Transverse colon (tissue), 4 donors: ENCODE data around the gene DGLUCY. TPM values are rescaled to one million over a fixed set of nuclear protein-coding genes. Genes with fewer than 3 reads are reported as not detected.

Experiments used
- DNase-seq: peaks from one replicate; pipeline ENCODE4 v3.0.0-alpha.2; 2019
- H3K27ac ChIP-seq, 4 donors: fragments of 200-600 bp; sonication (generic); 2 replicates each; pipeline ENCODE4 v1.5.1; 2016 to 2018; ENCODE audit warnings: inconsistent platforms in 4 of 4
- H3K27me3 ChIP-seq: fragments of 200-600 bp; sonication (generic); 2 replicates; pipeline ENCODE4 v1.5.1; 2017; ENCODE audit warnings: inconsistent platforms
- H3K36me3 ChIP-seq, 4 donors: fragments of 200-600 bp; sonication (generic); 2 replicates each; pipeline ENCODE4 v1.5.1; 2017 to 2019; ENCODE audit warnings: inconsistent platforms in 4 of 4
- H3K4me1 ChIP-seq, 4 donors: fragments of 200-600 bp; sonication (generic); 2 replicates each; pipeline ENCODE4 v1.5.1; 2017 to 2020; ENCODE audit warnings: inconsistent platforms in 4 of 4
- H3K4me3 ChIP-seq, 4 donors: fragments of 200-600 bp; sonication (generic); 1 replicate in 1 of 4; 2 replicates in 3 of 4; pipeline versions ENCODE4 v1.5.1 to v1.6.1; 2017 to 2019; ENCODE audit warnings: inconsistent platforms in 4 of 4
- H3K9me3 ChIP-seq, 2 donors: fragments of 200-600 bp; sonication (generic); 2 replicates each; pipeline ENCODE4 v1.5.1; 2017 to 2019; ENCODE audit warnings: inconsistent platforms in 2 of 2
- CTCF ChIP-seq, 5 experiments: fragments of 200-600 bp in 3 of 5; fragments of 450-650 bp in 2 of 5; sonication (generic) in 3 of 5; IDR thresholded peaks; 1 replicate in 2 of 5; 2 replicates in 3 of 5; pipeline ENCODE4 v1.5.1; 2016 to 2017; ENCODE audit warnings: antibody characterized with exemption in 5 of 5, inconsistent platforms in 3 of 5, mild to moderate bottlenecking in 2 of 5, moderate library complexity in 1 of 5
- EP300 ChIP-seq: sonication (generic); formaldehyde crosslinking; IDR thresholded peaks from one replicate; pipeline ENCODE4 v1.6.1; 2017; ENCODE audit warnings: antibody characterized with exemption, low read depth
- POLR2A ChIP-seq: fragments of 450-650 bp; IDR thresholded peaks from one replicate; pipeline ENCODE4 v1.6.1; 2016; ENCODE audit warnings: antibody characterized with exemption, mild to moderate bottlenecking, moderate library complexity
- POLR2AphosphoS5 ChIP-seq, 3 donors: sonication (generic); formaldehyde crosslinking; IDR thresholded peaks; one replicate each; pipeline ENCODE4 v1.6.1; 2016; ENCODE audit warnings: antibody characterized with exemption in 3 of 3
- WGBS, 2 donors: methylation state at CpG; one replicate each; pipeline ENCODE4 v1.1.5; 2018; ENCODE audit warnings: low coverage in 1 of 2; 5-methylcytosine and 5-hydroxymethylcytosine counted together
- in situ Hi-C, 4 donors: fragments of 200-750 bp; cut with MboI; loops; one replicate each; pipeline versions ENCODE4 v1.15.0 to v1.15.1; 2017; ENCODE audit warnings: low sequenced_read_pairs in 3 of 4, low pct_ligation_motif_present in 1 of 4, low pct_unique_long_range_greater_than_20kb in 1 of 4
- intact Hi-C: fragments of 100-400 bp; cut with DNase I; formaldehyde crosslinking; loops from one replicate; pipeline ENCODE4 v1.15.1; 2023; ENCODE audit warnings: low total_unique reads
- total RNA-seq, 4 donors: library from RNA; depleted of rRNA; stranded (reverse); fragments of >200 nt; gene quantifications; one replicate each; pipeline ENCODE4 v1.1.0, GENCODE V29; 2016

Gene DGLUCY
- total RNA-seq, 4 donors from 2014 or later: 62.1 to 229 (median 102) TPM

- WGBS, 2 donors: 42 to 52% methylated on average over 5 to 10 of the region's 10 CpGs
- Histone ChIP-seq H3K9me3 (no peaks in the 10 kb centered on the region), H3K4me3 (no peak overlapping the region), H3K36me3 (peaks cover 0 to 38% (median 13%) of the 10 kb centered on the region in 4 donors), H3K4me1 (peaks cover 4 to 30% (median 20%) of the 10 kb centered on the region in 4 donors), H3K27ac (peak overlapping the region in 1 of 4 donors; percentile 9), H3K27me3 (no peaks in the 10 kb centered on the region)
- intact Hi-C loops (loop anchor here (10.0 kb wide), 1 partner anchor 108 kb away; the partner anchor contains the start of gene RPS6KA5), in situ Hi-C loops (loop anchor here (10.0 kb wide), 3 partner anchors 112 to 278 kb away; no protein-coding TSS in a partner anchor)
- peak; percentile 89 to 92 (median 91) for TF ChIP-seq CTCF (IDR thresholded peaks at IDR 0.05)
- TF ChIP-seq POLR2AphosphoS5 (IDR thresholded peaks at IDR 0.05): no peak
- DNase-seq: peak; percentile 87
These were observed 59.4 kb downstream of the DGLUCY start for GRCh38 chr14:91173221-91173670.

GRCh38 chr14:91173904-91174303 lies 60.0 kb downstream of the DGLUCY start:
- Histone ChIP-seq H3K4me1 (peaks cover 4 to 30% (median 20%) of the 10 kb centered on the region in 4 donors), H3K9me3 (no peaks in the 10 kb centered on the region), H3K4me3 (no peak overlapping the region), H3K27me3 (no peaks in the 10 kb centered on the region), H3K36me3 (peaks cover 0 to 32% (median 14%) of the 10 kb centered on the region in 4 donors), H3K27ac (no peak overlapping the region)
- 68% methylated on average over 4 of the region's 4 CpGs; no CpG with 5 or more reads in 1 of the 2 donors for WGBS, 2 donors
- intact Hi-C loops (loop anchor here (2.0 to 10.0 kb wide), 2 partner anchors 109 to 271 kb away; partner anchors contain the start of gene RPS6KA5), in situ Hi-C loops (loop anchor here (10.0 kb wide), 3 partner anchors 111 to 279 kb away; no protein-coding TSS in a partner anchor)
- DNase-seq: no peak
- no peak for TF ChIP-seq EP300

GRCh38 chr14:91175291-91176201 lies 61.7 kb downstream of the DGLUCY start:
- TF ChIP-seq POLR2A (no peak), POLR2AphosphoS5 (IDR thresholded peaks at IDR 0.05) (no peak), EP300 (no peak), CTCF (IDR thresholded peaks at IDR 0.05) (no peak)
- Histone ChIP-seq H3K27ac (no peak overlapping the region), H3K9me3 (no peaks in the 10 kb centered on the region), H3K4me1 (peaks cover 4 to 24% (median 15%) of the 10 kb centered on the region in 4 donors), H3K4me3 (no peak overlapping the region), H3K36me3 (peaks cover 0 to 16% (median 7%) of the 10 kb centered on the region in 4 donors), H3K27me3 (no peaks in the 10 kb centered on the region)
- no peak for DNase-seq
- intact Hi-C loops (loop anchor here (2.0 to 10.0 kb wide), 3 partner anchors 111 to 273 kb away; partner anchors contain the start of gene RPS6KA5), in situ Hi-C loops (loop anchor here (5.0 to 10.0 kb wide), 5 partner anchors 109 to 281 kb away; no protein-coding TSS in a partner anchor)
- WGBS, 2 donors: 87 to 89% methylated on average over 3 to 10 of the region's 10 CpGs

GRCh38 chr14:91177073-91178034 lies 63.5 kb downstream of the DGLUCY start:
- Histone ChIP-seq H3K9me3 (no peaks in the 10 kb centered on the region), H3K36me3 (peaks cover 0 to 30% (median 14%) of the 10 kb centered on the region in 4 donors), H3K27ac (peak overlapping the region in 2 of 4 donors; percentile 26 to 42), H3K4me1 (peaks cover 0 to 18% (median 8%) of the 10 kb centered on the region in 4 donors), H3K27me3 (no peaks in the 10 kb centered on the region), H3K4me3 (no peak overlapping the region)
- intact Hi-C loops: loop anchor here (5.0 to 10.0 kb wide), 2 partner anchors 110 to 113 kb away; partner anchors contain the start of gene RPS6KA5
- 67 to 70% methylated on average over 10 to 16 of the region's 16 CpGs for WGBS, 2 donors
- TF ChIP-seq EP300 (no peak), POLR2A (no peak), POLR2AphosphoS5 (IDR thresholded peaks at IDR 0.05) (no peak), CTCF (IDR thresholded peaks at IDR 0.05) (peak; percentile 69 to 78 (median 77))
- in situ Hi-C loops: loop anchor here (5.0 to 10.0 kb wide), 5 partner anchors 107 to 283 kb away; no protein-coding TSS in a partner anchor
- peak; percentile 62 for DNase-seq
